Right ventricle myocardium inferior (tissue), 1 donor: ENCODE results near the gene PRPF19. TPM values are rescaled to one million over a fixed set of nuclear protein-coding genes. Genes with fewer than 3 reads are reported as not detected.
"Not testable (repeated sequence)": the region's sequence is repeated elsewhere in the genome, so short reads cannot be mapped to it uniquely, and the experiment has no call there.

Source experiments
- ATAC-seq: fragments of 200-7000 bp; cut with Tn5 transposase; one replicate; pipeline ENCODE4 v1.9.1; 2020; ENCODE audit warnings: mild to moderate bottlenecking, moderate library complexity
- DNase-seq: peaks from one replicate; pipeline ENCODE4 v3.0.0; 2021; ENCODE audit errors: missing footprints
- intact Hi-C: fragments of 100-400 bp; cut with DNase I; formaldehyde crosslinking; loops from one replicate; pipeline ENCODE4 v1.11.0; 2022
- total RNA-seq: library from RNA; stranded (reverse); fragmentation: NEBNext Ultra II Directional; extraction: Animal tissue kit (Norgen Biotek cat#: 25700); gene quantifications from one replicate; pipeline ENCODE4 v1.2.1, GENCODE V29; 2021
- donor health status: DM: no; HTN: yes; CAD: no; lungs with severe emphysema.

The PRPF19 gene
- total RNA-seq, 1 donor from 2014 or later = 41.1 TPM

DNA sequence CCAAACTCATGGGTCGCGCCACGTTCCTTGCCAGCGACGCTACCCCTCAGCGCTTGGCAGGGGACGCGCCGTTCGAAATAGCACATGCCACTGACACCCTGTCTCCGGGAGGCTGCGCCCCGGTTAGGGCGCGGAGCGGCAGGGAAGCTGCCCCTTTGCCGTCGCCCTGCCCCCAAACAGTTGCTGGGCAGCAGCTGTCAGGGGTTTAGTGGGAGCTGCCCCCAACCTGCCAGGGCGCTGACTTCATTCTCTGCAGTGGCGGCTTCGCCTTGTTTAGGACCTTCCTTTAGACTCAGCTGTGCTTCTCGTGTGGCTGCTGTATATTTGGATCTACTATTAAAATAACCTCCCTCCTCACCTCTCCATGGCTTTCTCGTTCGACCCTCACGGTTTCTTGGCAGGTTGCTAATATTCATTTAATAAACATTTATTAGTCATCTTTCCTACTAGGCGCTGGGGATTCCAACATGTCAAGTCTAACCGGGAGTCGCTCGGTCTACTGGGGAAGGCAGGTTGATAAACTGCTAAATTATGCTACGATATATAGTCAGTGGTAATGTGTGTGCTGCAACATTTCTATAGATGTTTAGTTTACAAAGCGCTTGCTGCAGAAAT is 8.4 kb upstream of the PRPF19 start:
- intact Hi-C loops = loop anchor here (5.0 kb wide), 1 partner anchor 38 kb away; the partner anchor contains the start of gene SLC15A3
- DNase-seq (peak; percentile 71), ATAC-seq (peak; percentile 52)

DNA sequence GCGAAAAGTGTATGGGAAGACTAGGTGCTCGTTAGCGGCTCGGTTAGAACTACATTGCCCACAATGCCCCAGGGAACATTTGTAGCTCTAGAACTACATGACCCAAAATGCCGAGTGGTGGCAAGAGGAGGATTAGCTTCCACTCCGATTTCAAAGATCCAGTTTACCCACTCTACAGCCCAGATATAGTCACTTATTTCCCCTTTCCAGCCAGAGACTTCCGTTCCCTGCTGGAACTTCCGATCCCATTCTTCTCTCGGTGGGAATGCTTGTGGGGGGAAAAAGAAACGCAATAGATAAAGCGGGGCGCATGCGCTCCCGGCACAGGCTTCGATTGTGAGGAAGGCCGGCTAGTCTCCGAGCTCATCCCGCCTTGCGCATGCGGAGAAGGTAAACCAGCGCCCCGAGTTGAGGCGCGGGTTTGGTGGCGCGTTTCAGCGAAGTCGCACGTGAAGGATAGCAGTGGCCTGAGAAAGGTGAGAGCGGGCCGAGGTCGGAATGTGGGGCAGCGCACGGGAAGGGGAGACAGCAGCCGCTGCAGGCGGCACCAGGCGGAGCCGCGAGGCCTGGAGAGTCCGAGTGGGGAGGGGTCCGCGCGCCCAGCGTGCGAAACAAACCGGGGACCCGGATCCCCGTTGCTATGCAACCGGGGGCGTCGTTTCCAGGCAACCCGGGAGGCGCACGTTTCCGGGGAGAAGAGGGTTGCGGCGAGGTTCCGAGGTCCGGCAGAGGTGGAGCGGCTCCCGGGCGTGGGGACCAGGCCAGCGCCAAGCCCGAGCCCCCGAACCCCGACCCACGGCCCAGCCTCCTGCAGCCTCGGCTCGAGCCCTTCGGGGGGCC is 7.6 kb upstream of the PRPF19 start, which contains the start of gene TMEM109:
Gene TMEM109 (plus strand): TSS at position 366 of the 840 bp plus-strand sequence. CDS start 5,536 bp downstream, outside the sequence.
- DNase-seq = peak; percentile 95
- peak; percentile 87 for ATAC-seq
- intact Hi-C loops = no loop called here

DNA sequence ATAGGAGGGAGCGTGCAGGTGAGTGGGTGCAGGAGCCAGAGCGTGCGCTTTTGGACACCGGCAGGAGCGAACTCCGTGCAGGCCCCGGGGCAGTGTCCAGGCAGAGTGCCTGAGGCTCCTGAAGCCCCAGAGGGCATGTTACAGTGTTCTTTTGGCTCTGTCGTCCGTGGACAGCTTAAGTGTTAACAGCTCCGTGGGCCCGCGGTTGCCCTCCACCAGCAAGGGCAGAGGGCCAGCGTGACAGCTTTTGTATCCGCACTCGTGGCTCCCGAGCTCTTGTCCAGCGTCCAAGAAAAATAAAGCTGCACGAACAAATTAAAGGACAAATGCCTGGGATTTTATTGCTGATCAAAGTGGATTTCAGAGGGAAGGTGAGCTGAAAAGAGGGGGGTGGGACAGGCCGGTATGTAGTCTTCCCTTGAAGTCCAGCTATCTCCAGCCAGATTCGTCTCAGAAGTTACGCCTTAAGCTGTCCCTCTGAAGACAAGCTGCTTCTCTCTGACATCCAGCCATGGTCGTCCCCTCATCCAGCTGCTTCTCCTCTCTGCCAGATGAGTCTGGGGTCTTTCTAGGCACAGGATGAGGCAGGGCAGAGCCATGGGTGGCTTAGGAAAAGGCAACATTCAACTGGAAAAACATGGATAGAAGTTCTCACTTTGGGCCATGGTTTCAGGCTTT is 6.6 kb upstream of the PRPF19 start:
- intact Hi-C loops = no loop called here
- peak; percentile 64 for DNase-seq
- ATAC-seq = no peak

DNA sequence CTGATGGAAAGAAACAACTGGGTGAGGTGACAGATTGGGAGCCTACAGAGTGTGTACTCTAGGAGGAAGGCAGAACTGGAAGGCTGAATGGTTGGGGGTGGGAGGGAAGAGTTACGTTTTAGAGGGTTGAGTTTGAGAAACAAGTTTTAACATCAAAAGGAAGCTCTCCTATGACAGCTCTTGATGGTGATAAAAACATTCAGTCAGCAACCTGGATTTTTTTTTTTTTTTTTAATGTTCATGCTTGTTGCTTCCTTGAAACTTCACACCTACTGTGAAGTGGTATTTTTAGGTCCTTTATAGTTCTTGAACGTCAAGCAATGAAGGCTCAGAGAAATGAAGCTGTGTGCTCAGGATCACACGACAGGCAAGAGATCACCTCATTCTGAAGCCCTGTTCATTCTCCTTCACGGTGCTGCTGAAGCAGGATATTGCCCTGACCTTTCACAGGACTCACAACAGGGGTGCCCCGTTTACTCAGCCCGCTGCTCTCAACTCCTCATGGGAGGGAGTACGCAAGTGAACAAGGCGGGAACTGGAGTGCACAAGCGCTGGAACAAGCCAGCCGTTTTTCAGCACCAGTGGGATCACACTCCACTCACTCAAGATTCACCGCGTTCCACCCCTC is 6.0 kb upstream of the PRPF19 start:
- no peak for DNase-seq
- ATAC-seq = no peak
- intact Hi-C loops = no loop called here

DNA sequence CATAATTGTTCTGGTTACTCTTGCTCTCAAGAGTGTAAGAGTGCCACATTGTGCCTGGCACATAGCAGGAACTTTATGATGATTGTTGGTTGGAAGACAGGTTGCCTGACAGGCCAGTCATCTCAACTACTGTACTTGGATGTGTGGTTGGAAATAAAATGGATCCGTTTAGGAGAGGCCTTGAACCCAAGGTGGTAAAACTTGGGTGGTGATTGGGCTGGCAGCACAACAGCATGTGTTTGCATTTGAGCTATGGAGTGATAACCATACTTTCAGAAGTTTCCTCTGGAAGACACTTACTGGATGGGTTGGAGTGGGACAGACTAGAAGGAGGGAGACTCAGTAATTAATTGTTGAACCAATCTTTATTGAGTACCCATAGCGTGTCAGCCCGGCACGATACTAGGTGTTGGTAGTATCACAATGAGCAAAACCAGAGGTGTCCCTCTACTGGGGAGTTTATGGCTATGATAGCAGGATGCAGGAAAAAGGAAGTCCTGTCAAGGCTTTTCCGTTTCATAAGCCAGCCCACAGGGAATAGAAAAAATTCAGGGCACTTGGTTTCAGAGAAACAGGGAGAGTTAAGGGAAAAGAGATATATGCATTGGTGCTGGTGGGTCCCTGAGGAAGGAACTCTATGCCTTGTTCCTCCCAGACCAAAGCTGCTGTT is 4.5 kb upstream of the PRPF19 start:
- ATAC-seq (no peak), DNase-seq (peak; percentile 43)
- intact Hi-C loops = no loop called here

DNA sequence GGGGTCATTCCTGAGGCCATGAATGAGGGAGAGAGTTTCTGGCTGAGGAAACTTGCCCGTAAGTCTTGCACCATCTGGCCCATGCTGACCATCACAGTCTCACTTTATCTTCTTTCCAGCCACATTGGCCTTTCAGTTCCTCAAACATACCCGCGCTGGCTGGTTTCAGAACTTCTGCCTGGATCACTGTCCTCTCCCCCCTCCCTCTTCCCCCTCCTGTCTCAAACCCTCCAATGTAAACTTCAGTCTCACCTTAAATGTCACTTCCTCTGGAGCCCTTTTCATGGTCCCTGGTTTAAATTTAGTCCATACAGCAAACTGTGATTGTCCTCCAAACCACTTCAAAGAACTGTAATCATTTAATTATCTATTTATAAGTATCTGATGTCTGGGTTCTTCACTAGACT is 3.9 kb upstream of the PRPF19 start:
- ATAC-seq (no peak), DNase-seq (peak; percentile 68)
- intact Hi-C loops = no loop called here

DNA sequence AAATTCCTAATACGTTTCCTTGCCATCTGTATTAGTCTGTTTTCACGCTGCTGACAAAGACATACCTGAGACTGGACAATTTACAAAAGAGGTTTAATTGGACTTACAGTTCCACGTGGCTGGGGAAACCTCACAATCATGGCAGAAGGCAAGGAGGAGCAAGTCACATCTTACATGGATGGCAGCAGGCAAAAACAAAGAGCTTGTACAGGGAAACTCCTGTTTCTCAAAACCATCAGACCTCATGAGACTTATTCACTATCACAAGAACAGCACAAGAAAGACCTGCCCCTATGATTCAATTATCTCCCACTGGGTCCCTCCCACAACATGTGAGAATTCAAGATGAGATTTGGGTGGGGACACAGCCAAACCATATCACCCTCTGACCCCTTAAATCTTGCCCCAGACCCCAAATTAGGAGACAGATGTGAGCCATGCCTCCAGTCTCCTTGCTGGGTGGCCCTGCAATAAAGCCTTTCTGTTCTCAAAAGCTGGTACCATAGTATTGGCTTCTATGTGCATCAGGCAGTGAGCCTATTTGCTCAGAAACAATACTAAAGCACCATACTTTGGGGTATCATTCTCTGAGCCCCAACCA is 3.4 kb upstream of the PRPF19 start:
- DNase-seq, ATAC-seq, intact Hi-C loops: not testable (repeated sequence)

DNA sequence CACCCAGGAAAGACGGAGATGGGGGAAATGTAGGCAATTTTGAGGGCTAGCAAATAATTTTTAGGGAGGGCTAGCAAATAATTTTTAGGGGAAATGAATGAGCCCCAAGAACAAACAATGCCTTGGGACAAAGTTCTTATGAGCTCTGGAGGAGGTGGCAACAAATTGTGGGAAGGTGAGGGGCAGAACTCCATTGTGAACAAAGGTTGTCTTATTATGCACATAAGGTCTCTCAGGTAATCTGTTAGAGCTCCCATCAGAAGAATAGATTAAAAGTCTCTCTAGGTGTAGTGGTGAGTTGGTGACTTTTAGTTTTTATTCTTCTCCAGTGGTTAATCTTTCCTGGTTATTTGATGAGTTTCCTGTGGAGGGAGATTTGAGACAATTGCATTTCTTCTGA is 2.4 kb upstream of the PRPF19 start:
- intact Hi-C loops = no loop called here
- no peak for ATAC-seq
- DNase-seq = no peak

DNA sequence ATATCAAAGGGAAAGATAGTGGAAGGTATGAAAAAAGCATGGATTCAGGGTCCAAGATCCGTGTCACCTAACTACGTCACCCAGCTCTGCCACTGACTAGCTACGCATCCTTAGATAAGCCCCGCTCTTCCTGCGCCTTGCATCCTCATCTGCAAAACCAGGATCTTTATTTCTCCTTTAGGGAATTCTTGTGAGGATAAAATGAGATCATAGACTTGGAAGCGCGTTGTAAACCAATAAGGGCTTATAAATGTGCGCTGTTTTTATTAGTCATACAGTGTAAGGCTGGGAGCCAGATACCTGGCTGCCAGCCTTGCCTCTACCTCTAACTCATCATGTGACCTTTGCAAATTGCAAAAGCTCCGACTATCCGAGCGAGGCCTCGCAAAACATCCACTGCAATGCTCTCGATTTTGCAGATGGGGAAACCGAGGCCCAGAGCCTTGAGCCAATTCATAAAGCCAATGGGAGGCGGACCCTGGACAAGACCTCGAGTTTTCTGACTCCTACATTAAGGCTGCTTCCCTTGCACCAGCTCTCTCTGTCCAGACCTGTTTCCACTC is 753 bp downstream of the PRPF19 start:
- DNase-seq (no peak), ATAC-seq (no peak)
- intact Hi-C loops = no loop called here

DNA sequence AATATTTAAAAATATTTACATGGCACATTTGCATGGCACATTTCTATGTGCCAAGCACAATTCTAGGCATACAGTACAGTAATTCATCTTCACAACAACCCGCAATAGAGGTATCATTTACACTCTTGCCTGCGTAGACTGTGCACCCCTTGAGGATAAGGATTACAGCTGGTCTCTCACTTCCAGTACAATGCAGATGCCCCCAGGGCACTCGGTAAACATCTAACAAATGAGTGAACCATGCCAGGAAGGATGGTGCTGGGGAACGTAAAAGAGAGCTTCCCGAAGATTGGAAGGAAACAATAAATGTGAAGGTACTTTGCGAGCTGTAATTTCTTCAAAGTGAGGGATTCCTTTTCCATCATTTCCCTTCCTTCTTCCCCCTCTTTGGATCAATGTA is 1.3 kb downstream of the PRPF19 start:
- intact Hi-C loops = no loop called here
- ATAC-seq (no peak), DNase-seq (no peak)

DNA sequence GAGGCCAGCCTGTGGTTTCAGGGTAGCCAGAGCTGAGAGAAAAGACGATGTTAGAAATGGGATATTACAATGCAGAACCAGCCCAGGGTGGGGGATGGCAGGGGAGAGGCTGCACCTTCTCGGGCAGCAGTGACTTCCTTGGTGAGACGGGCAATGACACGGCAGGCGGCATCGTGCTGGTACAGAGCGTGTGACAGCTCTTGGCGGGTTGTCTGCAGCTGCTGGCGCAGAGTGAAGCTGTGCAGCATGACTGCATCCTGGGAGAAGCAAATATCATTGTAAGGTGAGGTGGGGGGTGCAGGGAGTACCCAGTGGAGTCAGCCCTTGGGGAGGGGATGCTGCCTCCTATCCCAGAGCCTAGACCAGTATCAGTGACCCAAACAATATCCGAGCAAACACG is 3.8 kb downstream of the PRPF19 start:
- ATAC-seq (no peak), DNase-seq (no peak)
- intact Hi-C loops = no loop called here

DNA sequence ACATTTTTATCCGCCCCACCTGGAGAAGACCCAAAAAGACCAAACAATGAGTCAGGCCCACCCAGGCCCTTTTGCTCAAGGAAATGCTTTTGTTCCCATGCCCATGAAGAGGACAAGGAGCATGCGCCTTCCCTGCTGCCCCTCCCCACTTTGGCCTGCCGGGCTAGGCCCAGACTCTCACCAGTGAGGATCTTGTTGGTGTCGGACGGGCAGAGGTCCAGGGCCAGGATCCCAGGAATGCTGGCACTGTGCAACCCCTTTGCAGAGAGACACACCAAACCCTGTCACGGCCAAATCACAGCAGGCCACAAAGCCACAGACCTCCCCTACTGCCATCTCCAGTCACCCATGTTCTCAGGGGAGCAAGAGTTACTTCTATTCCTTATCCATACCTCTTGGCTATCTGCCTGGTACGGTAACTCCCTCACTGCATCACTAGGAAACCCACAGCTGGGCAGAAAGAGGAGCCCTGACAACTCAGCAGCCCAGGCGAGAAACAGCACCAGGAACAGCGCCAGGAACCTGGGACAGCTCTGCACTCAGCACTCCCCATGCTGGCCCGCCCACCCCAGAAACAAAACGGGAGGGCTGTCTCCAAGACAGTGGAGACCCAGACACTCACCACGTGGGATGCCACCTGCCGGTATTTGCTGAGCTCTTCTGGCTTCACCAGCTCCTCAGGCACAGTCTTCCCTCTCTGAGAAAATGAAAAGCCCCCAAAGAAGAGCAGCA is 5.5 kb downstream of the PRPF19 start:
- ATAC-seq (no peak), DNase-seq (no peak)
- intact Hi-C loops = no loop called here

DNA sequence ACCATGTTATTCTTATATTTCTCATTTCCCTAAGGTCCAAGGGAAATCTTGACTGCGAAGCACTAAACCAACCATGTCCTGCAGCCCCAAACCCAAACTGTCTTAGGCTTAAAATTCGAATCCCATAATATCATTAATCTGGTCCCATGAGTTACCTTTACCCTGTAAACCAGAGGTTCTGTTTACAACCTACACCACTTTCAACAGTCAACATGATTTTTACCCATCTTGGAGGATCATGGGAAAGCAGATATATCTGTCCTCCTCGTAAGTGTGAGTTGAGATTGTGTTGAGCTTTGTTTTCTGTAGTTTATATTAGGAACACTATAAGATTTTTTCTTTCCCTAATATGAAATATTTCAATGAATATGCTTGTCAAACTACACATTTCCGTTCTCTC is 6.4 kb downstream of the PRPF19 start:
- intact Hi-C loops = loop anchor here (1.0 to 2.0 kb wide), 2 partner anchors 69 to 125 kb away; no protein-coding TSS in a partner anchor
- DNase-seq (no peak), ATAC-seq (no peak)

DNA sequence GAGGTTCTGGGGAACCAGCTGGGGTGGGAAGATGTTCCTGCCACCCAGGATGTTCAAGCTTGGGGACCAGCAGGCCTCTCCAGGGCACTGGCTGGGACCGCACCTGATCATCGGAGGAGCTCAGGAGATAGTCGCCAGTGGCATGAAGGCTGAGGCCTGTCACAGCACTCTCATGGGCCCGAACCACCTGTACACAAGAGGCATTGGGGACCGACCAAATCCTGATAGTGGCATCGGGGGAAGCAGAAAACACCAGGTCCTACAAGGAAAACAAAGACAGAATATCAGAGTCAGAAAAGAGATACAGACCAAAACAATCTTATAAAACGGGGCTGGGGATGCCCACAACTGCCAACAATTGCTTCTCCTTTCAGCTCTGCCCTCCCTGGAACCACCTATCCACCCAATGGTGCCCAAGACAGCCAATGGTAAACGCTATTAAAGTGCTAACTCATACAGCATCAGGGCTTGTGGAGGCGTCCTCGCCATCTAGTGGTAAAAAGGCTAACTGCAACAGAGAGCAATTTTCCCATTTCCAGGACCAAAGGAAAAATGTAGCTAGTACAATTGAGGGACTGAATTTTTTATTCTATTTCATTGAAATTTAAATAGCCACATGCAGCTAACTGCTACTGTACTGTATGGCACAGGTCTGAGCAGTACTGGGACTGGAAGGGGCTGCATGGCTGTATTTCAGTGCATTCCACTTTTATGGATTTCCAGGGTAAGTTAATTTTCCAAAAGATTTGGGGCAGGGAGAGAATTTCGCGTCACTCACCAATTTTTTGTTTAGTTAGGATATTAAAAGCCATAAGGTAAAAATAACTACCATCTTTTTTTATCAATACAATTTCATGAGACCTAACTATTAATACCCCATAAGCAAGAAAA is 7.1 kb downstream of the PRPF19 start:
- peak; percentile 66 for ATAC-seq
- intact Hi-C loops = loop anchor here (1.0 to 2.0 kb wide), 2 partner anchors 68 to 124 kb away; no protein-coding TSS in a partner anchor
- DNase-seq = no peak

DNA sequence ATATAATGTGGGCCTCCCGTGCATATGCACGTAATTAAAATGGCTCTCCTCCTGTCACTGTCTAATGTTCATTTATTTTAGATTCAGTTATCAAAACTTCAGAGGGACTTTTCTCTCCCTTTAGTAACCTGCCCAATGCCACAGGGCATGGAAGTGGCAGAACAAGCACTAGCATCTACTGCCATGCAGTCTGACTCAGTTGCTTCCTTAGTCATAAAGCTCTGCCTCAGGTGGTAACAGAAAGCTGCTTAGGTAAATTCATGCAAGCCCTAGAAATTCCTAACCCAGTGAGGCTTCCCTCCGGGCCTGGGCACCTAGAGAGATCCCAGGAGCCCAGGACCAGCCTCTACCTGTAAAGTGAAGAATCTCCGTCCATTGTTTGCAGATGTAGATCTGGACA is 8.9 kb downstream of the PRPF19 start:
- DNase-seq (no peak), ATAC-seq (no peak)
- intact Hi-C loops = no loop called here

DNA sequence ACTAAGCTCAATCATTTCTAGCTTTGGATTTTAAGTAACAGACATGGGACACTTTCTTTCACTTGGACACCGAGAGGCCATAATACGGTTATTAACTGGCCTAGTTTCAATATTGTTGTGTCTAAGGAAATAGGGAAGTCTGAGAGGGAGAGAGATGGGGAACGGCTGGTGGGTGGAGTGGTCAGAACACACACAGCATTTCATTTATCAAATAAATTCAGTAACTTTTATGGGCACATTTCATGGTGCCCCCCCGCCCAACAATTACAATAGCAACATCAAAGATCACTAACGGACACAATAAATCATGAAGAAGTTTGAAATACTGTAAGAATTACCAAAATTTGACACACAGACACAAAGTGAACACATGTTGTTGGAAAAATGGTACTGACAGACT is 10.7 kb downstream of the PRPF19 start:
- intact Hi-C loops = no loop called here
- no peak for DNase-seq
- no peak for ATAC-seq
